Stimulated activated CD4-positive, alpha-beta T cell treated with anti-CD3 and anti-CD28 coated beads, Interleukin-1b, Interleukin-23, amount 100 ng/mL, for 1 hour (primary cell): ENCODE results near the gene ABR.
"Not testable (repeated sequence)": the region's sequence is repeated elsewhere in the genome, so short reads cannot be mapped to it uniquely, and the experiment has no call there.

Experiments used
- DNase-seq, 2 donors: peaks; one replicate each; pipeline ENCODE4 v3.0.0-alpha.2; 2020; ENCODE audit warnings: low read depth in 2 of 2

The ABR gene

GRCh38 chr17:1071103-1071825 is 108.5 kb downstream of the ABR start:
- no peak for DNase-seq

- DNase-seq: no peak
Observed at GRCh38 chr17:1070411-1070810, 109.4 kb downstream of the ABR start.

- no peak for DNase-seq
Observed at GRCh38 chr17:1069847-1070246, 109.9 kb downstream of the ABR start.

DNA sequence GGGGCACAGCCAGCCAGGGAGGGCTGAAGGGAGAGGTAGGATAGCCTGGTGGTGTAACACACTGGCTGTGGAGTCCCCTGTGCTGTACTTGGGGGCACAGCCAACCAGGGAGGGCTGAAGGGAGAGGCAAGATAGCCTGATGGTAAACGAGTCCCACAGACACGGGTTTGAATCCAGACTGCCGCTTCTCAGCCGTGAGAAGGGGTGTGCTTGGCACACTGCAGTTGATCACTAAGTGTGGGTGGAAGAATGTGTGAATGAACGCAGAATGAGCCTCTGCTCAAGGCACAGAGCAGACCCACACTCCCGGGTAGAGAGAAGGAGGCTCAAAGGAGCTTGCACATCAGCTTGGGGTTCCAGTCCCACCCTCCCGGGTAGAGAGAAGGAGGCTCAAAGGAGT is 111.4 kb downstream of the ABR start:
- no peak for DNase-seq

GRCh38 chr17:1067282-1067956 is 112.4 kb downstream of the ABR start:
- DNase-seq: no peak

- not testable (repeated sequence) for DNase-seq
Observed at GRCh38 chr17:1065416-1065815, 114.4 kb downstream of the ABR start.

GRCh38 chr17:1060991-1061390 is 118.8 kb downstream of the ABR start:
- no peak for DNase-seq

DNA sequence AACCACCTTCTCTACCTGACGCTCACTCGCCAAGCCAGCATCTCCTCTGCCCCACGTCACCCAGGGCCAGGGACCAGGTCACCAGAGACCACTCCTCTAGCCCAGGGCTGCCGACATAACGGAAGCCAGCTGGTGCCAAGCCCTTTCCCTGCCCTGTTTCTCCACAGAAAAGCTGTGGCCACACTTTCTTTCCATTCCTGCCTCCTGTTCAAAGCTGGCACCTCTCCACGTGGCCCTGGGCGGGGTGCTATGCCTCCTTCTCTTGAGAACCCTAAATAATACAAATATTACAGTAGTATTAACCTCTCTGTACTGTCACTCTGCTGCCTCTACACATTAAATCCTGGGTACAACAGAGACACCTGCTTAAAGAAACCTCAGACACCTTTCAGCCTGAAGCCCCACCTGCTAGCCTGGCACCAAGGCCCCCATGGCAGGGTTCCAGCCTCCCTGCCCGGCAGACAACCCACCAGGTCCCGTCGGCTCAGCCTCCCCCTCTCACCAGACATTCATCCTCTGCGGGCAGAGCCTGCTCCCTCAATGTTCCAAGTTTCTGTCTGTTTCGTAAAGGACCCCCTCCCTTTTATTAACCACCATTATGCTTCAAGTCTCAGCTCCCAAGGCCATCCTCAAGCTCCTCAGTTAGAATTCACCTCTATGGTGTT is 120.5 kb downstream of the ABR start:
- no peak for DNase-seq

- DNase-seq: peak in 1 of 2 donors; percentile 28
Observed at GRCh38 chr17:1058423-1059130, 121.2 kb downstream of the ABR start.

- no peak for DNase-seq
Observed at GRCh38 chr17:1056761-1057160, 123.0 kb downstream of the ABR start.

- peak in 1 of 2 donors; percentile 17 for DNase-seq
Observed at GRCh38 chr17:1055751-1056645, 123.8 kb downstream of the ABR start.

- no peak for DNase-seq
Observed at GRCh38 chr17:1055231-1055630, 124.5 kb downstream of the ABR start.

DNA sequence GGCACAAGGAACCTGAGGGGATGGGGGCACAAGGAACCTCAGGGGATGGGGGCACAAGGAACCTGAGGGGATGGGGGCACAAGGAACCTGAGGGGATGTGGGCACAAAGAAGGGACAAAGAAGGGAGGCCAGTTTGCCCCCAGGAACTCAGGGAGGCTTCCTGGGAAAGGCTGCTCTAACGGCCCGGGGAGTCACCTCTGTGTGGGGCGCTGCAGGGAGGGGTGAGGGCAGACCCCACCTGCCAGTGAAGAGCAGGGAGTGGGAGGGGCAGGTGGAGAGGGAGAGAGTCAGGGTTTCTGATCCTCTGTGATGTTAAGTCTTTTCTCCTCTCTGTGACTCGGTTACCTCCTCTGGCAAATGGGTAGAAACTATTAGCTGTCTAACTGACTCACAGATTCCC is 125.1 kb downstream of the ABR start:
- no peak for DNase-seq

DNA sequence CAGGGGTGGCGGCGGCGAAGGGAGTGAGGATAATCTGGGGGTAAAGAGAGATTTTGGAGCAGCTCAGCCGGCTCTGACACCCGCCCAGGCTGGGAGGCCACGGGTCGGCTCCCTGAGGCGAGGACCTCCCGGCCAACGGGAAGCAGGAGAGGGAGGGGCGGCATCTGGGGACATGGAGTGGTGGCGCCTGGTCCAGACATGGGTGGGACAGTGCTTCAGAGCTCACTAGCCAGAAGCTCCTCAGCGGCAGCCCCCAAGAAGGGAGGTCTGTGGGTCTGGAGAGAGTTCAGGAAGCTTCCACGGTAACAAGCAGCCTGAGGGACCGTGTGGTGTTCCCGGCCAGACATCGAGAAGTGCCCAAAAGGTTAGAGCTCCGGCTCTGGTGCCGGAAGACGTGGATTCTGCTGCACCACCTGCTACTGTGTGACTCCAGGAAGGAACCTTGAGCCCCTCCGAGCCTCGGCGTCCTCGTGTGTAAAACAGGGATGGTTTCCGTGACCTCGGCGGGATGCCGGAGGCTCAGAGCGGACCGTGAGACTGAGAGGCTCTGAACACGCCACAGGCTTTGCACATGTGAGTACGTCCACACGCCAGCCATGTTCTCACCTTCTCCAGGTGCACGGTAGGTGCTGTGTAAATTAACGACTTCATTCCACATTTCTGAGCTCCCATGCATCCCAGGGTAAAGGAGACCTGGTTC is 126.0 kb downstream of the ABR start:
- no peak for DNase-seq

GRCh38 chr17:1050996-1051925 is 128.5 kb downstream of the ABR start:
- DNase-seq: no peak

GRCh38 chr17:1050246-1050995 is 129.4 kb downstream of the ABR start:
- no peak for DNase-seq

DNA sequence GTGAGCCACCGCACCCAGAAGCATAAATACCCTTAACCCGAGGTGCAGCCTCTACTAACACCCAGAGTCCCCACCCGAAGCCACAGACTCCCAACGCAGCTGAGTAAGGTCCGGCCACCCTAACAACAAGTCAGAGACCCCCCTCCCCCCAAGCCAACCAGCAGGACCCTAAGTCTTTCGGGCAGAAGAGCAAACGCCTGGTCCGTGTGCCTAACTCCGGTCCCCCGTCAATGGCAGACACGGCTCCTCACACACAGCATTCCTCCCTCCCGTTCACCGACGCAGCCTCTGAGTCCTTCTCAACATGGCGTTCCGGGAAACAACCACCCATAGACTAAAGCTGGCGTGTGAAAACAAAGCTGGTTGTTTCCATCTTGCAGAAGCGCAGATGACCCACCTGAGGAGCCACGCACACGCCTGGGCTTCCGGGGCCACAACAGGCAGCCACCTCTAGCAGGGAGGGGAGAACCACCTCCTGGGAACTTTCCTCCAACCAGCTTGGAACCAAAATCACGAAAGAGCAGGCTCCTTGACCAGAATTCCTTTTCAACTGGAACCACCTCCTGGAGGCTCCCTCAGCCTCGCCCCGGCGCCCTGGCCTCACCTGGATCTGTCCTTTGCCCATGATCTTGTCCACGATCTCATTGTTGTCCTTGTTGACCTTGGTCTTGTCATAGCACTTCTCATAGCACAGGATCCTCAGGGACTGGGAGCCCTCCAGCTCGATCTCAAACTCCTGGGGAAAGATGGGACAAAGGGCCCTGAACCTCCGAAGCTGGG is 130.1 kb downstream of the ABR start:
- DNase-seq: no peak

DNA sequence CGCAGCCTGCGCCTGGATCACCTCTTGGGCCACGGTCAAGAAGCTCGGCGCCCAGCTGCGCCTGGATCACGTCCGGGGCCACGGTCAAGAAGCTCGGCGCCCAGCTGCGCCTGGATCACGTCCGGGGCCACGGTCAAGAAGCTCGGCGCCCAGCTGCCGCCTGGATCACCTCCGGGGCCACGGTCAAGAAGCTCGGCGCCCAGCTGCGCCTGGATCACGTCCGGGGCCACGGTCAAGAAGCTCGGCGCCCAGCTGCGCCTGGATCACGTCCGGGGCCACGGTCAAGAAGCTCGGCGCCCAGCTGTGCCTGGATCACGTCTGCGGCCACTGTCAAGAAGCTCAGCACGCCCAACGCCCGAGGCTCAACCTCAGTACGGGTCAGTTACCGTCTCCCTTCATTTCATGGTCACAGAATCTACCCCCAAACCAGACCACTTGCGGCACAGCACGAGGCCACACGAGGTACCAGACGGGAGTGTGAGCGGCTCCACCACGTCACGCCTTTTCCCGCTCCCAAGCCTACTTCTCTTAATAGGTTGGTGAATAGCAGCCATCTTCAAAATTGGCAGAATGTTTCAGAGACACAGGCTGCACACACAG is 131.2 kb downstream of the ABR start:
- DNase-seq: not testable (repeated sequence)
